Measurements from ENCODE around the gene TEX44. TPM values are rescaled to one million over a fixed set of nuclear protein-coding genes. Genes with fewer than 3 reads are reported as not detected.

The TEX44 gene
- total RNA-seq, 1 donor from 2014 or later = not detected

GRCh38 chr2:231602859-231603467 is 10.3 kb downstream of the TEX44 start:
- DNase-seq (ENCODE audit: low spot score in 2 of 2) (no peak), FAIRE-seq (no peak)

GRCh38 chr2:231604101-231604684 is 11.5 kb downstream of the TEX44 start:
- peak; percentile 81 to 83 for DNase-seq (ENCODE audit: low spot score in 2 of 2)

GRCh38 chr2:231604685-231605606 is 12.3 kb downstream of the TEX44 start:
- FAIRE-seq (no peak), DNase-seq (ENCODE audit: low spot score in 2 of 2) (peak; percentile 99)

More at GRCh38 chr2:231604101-231604684, 11.5 kb downstream of the TEX44 start:
- FAIRE-seq = no peak

GRCh38 chr2:231605607-231606091 is 13.0 kb downstream of the TEX44 start:
- FAIRE-seq (no peak), DNase-seq (ENCODE audit: low spot score in 2 of 2) (no peak)

- DNase-seq (ENCODE audit: low spot score in 2 of 2) (no peak), FAIRE-seq (no peak)
Measured at GRCh38 chr2:231606941-231607340, 14.3 kb downstream of the TEX44 start.

GRCh38 chr2:231611273-231612108 is 18.8 kb downstream of the TEX44 start:
- DNase-seq (ENCODE audit: low spot score in 2 of 2) (no peak), FAIRE-seq (no peak)

GRCh38 chr2:231612109-231612455 is 19.4 kb downstream of the TEX44 start:
- DNase-seq (ENCODE audit: low spot score in 2 of 2) = no peak

GRCh38 chr2:231612456-231613330 is 20.0 kb downstream of the TEX44 start:
- DNase-seq (ENCODE audit: low spot score in 2 of 2) (peak; percentile 86 to 87), FAIRE-seq (no peak)

More at GRCh38 chr2:231612109-231612455, 19.4 kb downstream of the TEX44 start:
- no peak for FAIRE-seq

GRCh38 chr2:231613331-231613662 is 20.6 kb downstream of the TEX44 start:
- FAIRE-seq = no peak
- DNase-seq (ENCODE audit: low spot score in 2 of 2) = peak in 1 of 2 donors; percentile 64

GRCh38 chr2:231613663-231614558 is 21.2 kb downstream of the TEX44 start:
- DNase-seq (ENCODE audit: low spot score in 2 of 2) (peak; percentile 92 to 95), FAIRE-seq (no peak)

GRCh38 chr2:231614559-231615057 is 21.9 kb downstream of the TEX44 start:
- peak in 1 of 2 donors; percentile 62 for DNase-seq (ENCODE audit: low spot score in 2 of 2)
- no peak for FAIRE-seq

- DNase-seq (ENCODE audit: low spot score in 2 of 2) (no peak), FAIRE-seq (no peak)
Measured at GRCh38 chr2:231615058-231615671, 22.5 kb downstream of the TEX44 start.

GRCh38 chr2:231616296-231616695 is 23.6 kb downstream of the TEX44 start:
- DNase-seq (ENCODE audit: low spot score in 2 of 2) = no peak
- no peak for FAIRE-seq

- DNase-seq (ENCODE audit: low spot score in 2 of 2) (no peak), FAIRE-seq (no peak)
Measured at GRCh38 chr2:231617059-231617926, 24.6 kb downstream of the TEX44 start.

GRCh38 chr2:231621051-231621879 is 28.6 kb downstream of the TEX44 start:
- DNase-seq (ENCODE audit: low spot score in 2 of 2) (no peak), FAIRE-seq (no peak)

GRCh38 chr2:231622963-231623362 is 30.3 kb downstream of the TEX44 start:
- DNase-seq (ENCODE audit: low spot score in 2 of 2) = no peak
- no peak for FAIRE-seq

Measured in frontal cortex (tissue), 4 donors.